Pulmonary artery endothelial cell (primary cell): Measurements from ENCODE around the gene CRACR2B. TPM values are rescaled to one million over a fixed set of nuclear protein-coding genes. Genes with fewer than 3 reads are reported as not detected.

ENCODE experiments used
- DNase-seq: peaks from one replicate; pipeline ENCODE4 v3.0.0-alpha.2; 2011; ENCODE audit warnings: low read depth, low spot score
- total RNA-seq: library from RNA; depleted of rRNA; stranded (reverse); fragments of >200 nt; gene quantifications from 2 replicates; pipeline ENCODE4 v1.2.3, GENCODE V29; 2014

The CRACR2B gene
- total RNA-seq, 1 donor from 2014 or later, result 4.1 TPM

- DNase-seq, result no peak
Measured at GRCh38 chr11:853682-854448, 26.1 kb downstream of the CRACR2B start.

- no peak for DNase-seq
Measured at GRCh38 chr11:854601-855329, 27.0 kb downstream of the CRACR2B start.

GRCh38 chr11:855330-855674 lies 27.6 kb downstream of the CRACR2B start:
- DNase-seq, result no peak

- DNase-seq, result no peak
Measured at GRCh38 chr11:855796-856195, 28.1 kb downstream of the CRACR2B start.

GRCh38 chr11:856397-856796 lies 28.7 kb downstream of the CRACR2B start:
- no peak for DNase-seq

- no peak for DNase-seq
Measured at GRCh38 chr11:858053-858761, 30.5 kb downstream of the CRACR2B start.

- no peak for DNase-seq
Measured at GRCh38 chr11:858762-859339, 31.1 kb downstream of the CRACR2B start.

- DNase-seq, result no peak
Measured at GRCh38 chr11:859394-860131, 31.8 kb downstream of the CRACR2B start.

GRCh38 chr11:860234-861104 lies 32.8 kb downstream of the CRACR2B start:
- no peak for DNase-seq

- DNase-seq, result no peak
Measured at GRCh38 chr11:861105-861479, 33.4 kb downstream of the CRACR2B start.

- no peak for DNase-seq
Measured at GRCh38 chr11:862081-862661, 34.5 kb downstream of the CRACR2B start.

- no peak for DNase-seq
Measured at GRCh38 chr11:862696-863022, 34.9 kb downstream of the CRACR2B start.

- no peak for DNase-seq
Measured at GRCh38 chr11:863023-863909, 35.5 kb downstream of the CRACR2B start.

GRCh38 chr11:863910-864827 lies 36.5 kb downstream of the CRACR2B start:
- no peak for DNase-seq

GRCh38 chr11:864898-865297 lies 37.2 kb downstream of the CRACR2B start:
- DNase-seq, result no peak

- DNase-seq, result no peak
Measured at GRCh38 chr11:865462-866430, 38.0 kb downstream of the CRACR2B start.

- DNase-seq, result no peak
Measured at GRCh38 chr11:866481-866880, 38.8 kb downstream of the CRACR2B start.
